ENCODE data around the gene PSMD5.

GRCh38 chr9:120776788-120777187 is 65.9 kb downstream of the PSMD5 start:
- TF ChIP-seq, protein P1, sequence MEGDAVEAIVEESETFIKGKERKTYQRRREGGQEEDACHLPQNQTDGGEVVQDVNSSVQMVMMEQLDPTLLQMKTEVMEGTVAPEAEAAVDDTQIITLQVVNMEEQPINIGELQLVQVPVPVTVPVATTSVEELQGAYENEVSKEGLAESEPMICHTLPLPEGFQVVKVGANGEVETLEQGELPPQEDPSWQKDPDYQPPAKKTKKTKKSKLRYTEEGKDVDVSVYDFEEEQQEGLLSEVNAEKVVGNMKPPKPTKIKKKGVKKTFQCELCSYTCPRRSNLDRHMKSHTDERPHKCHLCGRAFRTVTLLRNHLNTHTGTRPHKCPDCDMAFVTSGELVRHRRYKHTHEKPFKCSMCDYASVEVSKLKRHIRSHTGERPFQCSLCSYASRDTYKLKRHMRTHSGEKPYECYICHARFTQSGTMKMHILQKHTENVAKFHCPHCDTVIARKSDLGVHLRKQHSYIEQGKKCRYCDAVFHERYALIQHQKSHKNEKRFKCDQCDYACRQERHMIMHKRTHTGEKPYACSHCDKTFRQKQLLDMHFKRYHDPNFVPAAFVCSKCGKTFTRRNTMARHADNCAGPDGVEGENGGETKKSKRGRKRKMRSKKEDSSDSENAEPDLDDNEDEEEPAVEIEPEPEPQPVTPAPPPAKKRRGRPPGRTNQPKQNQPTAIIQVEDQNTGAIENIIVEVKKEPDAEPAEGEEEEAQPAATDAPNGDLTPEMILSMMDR (conservative IDR thresholded peaks at IDR 0.05): no peak
- no peak for TF ChIP-seq EZH2 (IDR thresholded peaks at IDR 0.05; ENCODE audit: low read depth)

Data from PC-9 (cell line).